CD8-positive, alpha-beta memory T cell (primary cell): Measurements from ENCODE around the gene TRPM6. TPM values are rescaled to one million over a fixed set of nuclear protein-coding genes. Genes with fewer than 3 reads are reported as not detected.
"Not testable (repeated sequence)": the region's sequence is repeated elsewhere in the genome, so short reads cannot be mapped to it uniquely, and the experiment has no call there.

Experiments used
- CTCF ChIA-PET: fragments of 350-600 bp; sonication (Branson Sonifier 250); formaldehyde crosslinking; loops from one replicate; lab custom pipeline; 2021; ENCODE audit warnings: antibody characterized with exemption; lab: Charles Lee
- POLR2A ChIA-PET: fragments of 350-600 bp; sonication (Branson Sonifier 250); formaldehyde crosslinking; loops from one replicate; lab custom pipeline; 2021; ENCODE audit warnings: antibody characterized with exemption; lab: Charles Lee
- DNase-seq, 5 donors: peaks; one replicate each; pipeline versions ENCODE4 v3.0.0 to v3.0.0-alpha.2; 2020 to 2022; ENCODE audit warnings: mixed read lengths in 1 of 5
- H3K27ac ChIP-seq: one replicate; pipeline ENCODE4 v1.7.0; 2013; ENCODE audit warnings: low read depth, mild to moderate bottlenecking, low read length, moderate library complexity
- H3K27me3 ChIP-seq: 2 replicates; pipeline ENCODE4 v1.7.0; 2013; ENCODE audit warnings: low read length, mild to moderate bottlenecking; ENCODE audit not compliant: insufficient read depth, poor library complexity, severe bottlenecking
- H3K36me3 ChIP-seq: 2 replicates; pipeline ENCODE4 v1.7.0; 2013; ENCODE audit warnings: mild to moderate bottlenecking, low read length, moderate library complexity; ENCODE audit not compliant: insufficient read depth
- H3K4me1 ChIP-seq: 2 replicates; pipeline ENCODE4 v1.7.0; 2013; ENCODE audit warnings: mild to moderate bottlenecking, low read length, moderate library complexity; ENCODE audit not compliant: insufficient read depth
- H3K4me3 ChIP-seq: 2 replicates; pipeline ENCODE4 v1.7.0; 2013; ENCODE audit warnings: mild to moderate bottlenecking, low read length
- H3K9me3 ChIP-seq: 2 replicates; pipeline ENCODE4 v1.7.0; 2013; ENCODE audit warnings: mild to moderate bottlenecking, low read length
- H3K27ac Mint-ChIP-seq, 8 donors: one replicate each; pipeline ENCODE4 v1.8.0; 2020 to 2021; ENCODE audit warnings: mixed read lengths in 8 of 8, mild to moderate bottlenecking in 6 of 8, inconsistent platforms in 3 of 8, moderate library complexity in 3 of 8
- H3K27me3 Mint-ChIP-seq, 2 donors: one replicate each; pipeline ENCODE4 v1.8.0; 2020 to 2021; ENCODE audit warnings: mixed read lengths in 2 of 2, mild to moderate bottlenecking in 1 of 2, moderate library complexity in 1 of 2
- H3K36me3 Mint-ChIP-seq, 3 donors: one replicate each; pipeline ENCODE4 v1.8.0; 2020 to 2021; ENCODE audit warnings: mixed read lengths in 3 of 3, inconsistent platforms in 1 of 3, mild to moderate bottlenecking in 1 of 3
- H3K4me1 Mint-ChIP-seq, 3 donors: one replicate each; pipeline ENCODE4 v1.8.0; 2020 to 2021; ENCODE audit warnings: mixed read lengths in 3 of 3, inconsistent platforms in 1 of 3, mild to moderate bottlenecking in 1 of 3
- H3K4me3 Mint-ChIP-seq, 7 donors: one replicate each; pipeline ENCODE4 v1.8.0; 2020 to 2021; ENCODE audit warnings: mixed read lengths in 7 of 7, mild to moderate bottlenecking in 6 of 7, moderate library complexity in 4 of 7, inconsistent platforms in 2 of 7
- H3K9me3 Mint-ChIP-seq, 5 donors: one replicate each; pipeline ENCODE4 v1.8.0; 2020 to 2022; ENCODE audit warnings: mixed read lengths in 5 of 5, mild to moderate bottlenecking in 3 of 5, moderate library complexity in 2 of 5, inconsistent platforms in 1 of 5
- polyA plus RNA-seq: library from polyadenylated mRNA; unstranded; fragments of 300-500 nt; fragmentation: Illumina TruSeq; gene quantifications from one replicate; pipeline ENCODE4 v1.2.3, GENCODE V29; 2021
- total RNA-seq, 2 experiments: library from RNA; stranded (reverse); gene quantifications; one replicate each; pipeline ENCODE4 v1.2.3, GENCODE V29; 2021

Gene TRPM6
- total and polyA plus RNA-seq, 3 experiments from 2014 or later: not detected

DNA sequence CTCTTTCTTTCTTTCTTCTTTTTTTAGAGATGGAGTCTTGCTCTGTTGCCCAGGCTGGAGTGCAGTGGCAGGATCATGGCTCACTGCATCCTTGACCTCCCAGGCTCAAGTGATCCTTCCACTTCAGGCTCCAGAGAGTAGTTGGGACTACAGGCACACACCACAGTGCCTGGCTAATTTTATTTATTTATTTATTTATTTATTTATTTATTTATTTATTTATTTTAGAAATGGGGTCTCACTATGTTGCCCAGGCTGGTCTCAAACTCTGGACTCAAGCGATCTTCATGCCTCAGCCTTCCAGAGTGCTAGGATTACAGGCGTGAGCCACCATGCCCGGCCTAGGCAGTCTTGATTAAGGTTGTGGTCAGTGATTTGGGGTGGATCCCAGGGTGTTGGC is 728 bp upstream of the TRPM6 start:
- H3K9me3 ChIP-seq, DNase-seq, H3K27ac ChIP-seq, POLR2A ChIA-PET, CTCF ChIA-PET, H3K36me3 Mint-ChIP-seq, H3K4me3 ChIP-seq, H3K27ac Mint-ChIP-seq, H3K36me3 ChIP-seq, H3K9me3 Mint-ChIP-seq, H3K4me1 ChIP-seq: not testable (repeated sequence)
- Mint-ChIP-seq H3K27me3 (peaks cover 22 to 56% of the 10 kb centered on the region in 2 donors), H3K4me1 (peaks cover 10 to 20% (median 17%) of the 10 kb centered on the region in 3 donors), H3K4me3 (peak overlapping the region in 2 of 7 donors; percentile 9 to 53)
- peaks cover 13% of the 10 kb centered on the region for H3K27me3 ChIP-seq

DNA sequence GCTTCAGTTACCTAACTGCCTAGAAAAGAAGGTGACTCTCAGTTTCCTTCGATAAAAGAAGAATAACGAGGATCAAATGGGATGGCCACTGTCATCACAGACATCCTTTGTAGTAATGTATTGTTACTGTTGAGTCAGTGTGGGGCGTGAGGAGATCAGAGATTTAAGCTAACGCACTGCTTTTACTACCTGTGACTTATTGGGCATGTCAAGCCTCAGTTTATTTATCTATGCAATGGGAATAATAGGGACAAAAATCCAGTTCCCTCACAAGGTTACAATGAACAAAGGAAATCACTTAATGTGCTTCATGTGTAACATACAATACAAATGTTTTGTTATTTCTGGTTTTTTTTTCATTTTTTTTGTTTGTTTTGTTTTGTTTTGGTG is 255 bp upstream of the TRPM6 start:
- Mint-ChIP-seq H3K36me3 (peaks cover 0 to 10% (median 0%) of the 10 kb centered on the region in 3 donors), H3K4me3 (peak overlapping the region; percentile 2 to 87 (median 82)), H3K9me3 (peaks cover 3 to 7% (median 6%) of the 10 kb centered on the region in 5 donors), H3K27ac (no peak overlapping the region), H3K27me3 (peaks cover 25 to 58% of the 10 kb centered on the region in 2 donors), H3K4me1 (peaks cover 10 to 20% (median 17%) of the 10 kb centered on the region in 3 donors)
- Histone ChIP-seq H3K36me3 (no peaks in the 10 kb centered on the region), H3K27ac (no peak overlapping the region), H3K27me3 (peaks cover 13% of the 10 kb centered on the region), H3K4me1 (peaks cover 7% of the 10 kb centered on the region), H3K4me3 (no peak overlapping the region), H3K9me3 (no peaks in the 10 kb centered on the region)
- ChIA-PET POLR2A (no interaction called here), CTCF (no interaction called here)
- no peak for DNase-seq

GRCh38 chr9:74876382-74876949 is 11.3 kb downstream of the TRPM6 start:
- no peak overlapping the region for H3K4me3 Mint-ChIP-seq
- no peak overlapping the region for H3K4me3 ChIP-seq
- H3K4me1 Mint-ChIP-seq: peaks cover 0 to 9% (median 0%) of the 10 kb centered on the region in 3 donors
- no peak overlapping the region for H3K27ac ChIP-seq
- H3K27me3 Mint-ChIP-seq: peaks cover 5 to 28% of the 10 kb centered on the region in 2 donors
- peaks cover 0 to 15% (median 0%) of the 10 kb centered on the region in 3 donors for H3K36me3 Mint-ChIP-seq
- no peak for DNase-seq
- peaks cover 12 to 31% (median 24%) of the 10 kb centered on the region in 5 donors for H3K9me3 Mint-ChIP-seq
- CTCF ChIA-PET: no interaction called here
- no peaks in the 10 kb centered on the region for H3K36me3 ChIP-seq
- POLR2A ChIA-PET: no interaction called here
- H3K27ac Mint-ChIP-seq: no peak overlapping the region
- no peaks in the 10 kb centered on the region for H3K27me3 ChIP-seq
- H3K4me1 ChIP-seq: no peaks in the 10 kb centered on the region
- H3K9me3 ChIP-seq: peaks cover 17% of the 10 kb centered on the region

DNA sequence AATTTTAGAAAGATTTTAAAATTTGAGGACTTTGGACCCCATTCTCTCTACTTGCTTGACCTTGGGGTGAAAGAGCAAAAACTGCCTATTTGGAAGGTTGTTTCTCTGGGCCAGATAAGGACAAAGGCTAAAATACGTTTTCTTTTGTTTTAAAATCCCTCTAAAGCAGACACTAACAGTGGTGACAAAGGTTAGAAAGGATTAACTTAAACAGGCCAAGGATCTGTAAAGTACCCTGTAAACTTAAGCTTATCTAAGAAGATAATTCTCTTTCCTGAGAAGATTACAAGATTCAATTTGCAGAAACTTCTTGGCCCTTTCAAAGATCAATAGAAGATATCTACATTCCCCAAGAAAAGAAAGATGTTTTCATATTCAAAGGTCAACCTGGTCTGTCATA is 12.1 kb downstream of the TRPM6 start:
- Histone ChIP-seq H3K4me1 (no peaks in the 10 kb centered on the region), H3K27ac (no peak overlapping the region), H3K4me3 (no peak overlapping the region), H3K9me3 (peaks cover 17% of the 10 kb centered on the region), H3K36me3 (no peaks in the 10 kb centered on the region), H3K27me3 (no peaks in the 10 kb centered on the region)
- CTCF ChIA-PET: no interaction called here
- Mint-ChIP-seq H3K9me3 (peaks cover 12 to 28% (median 22%) of the 10 kb centered on the region in 5 donors), H3K36me3 (peaks cover 0 to 14% (median 0%) of the 10 kb centered on the region in 3 donors), H3K4me1 (peaks cover 0 to 9% (median 0%) of the 10 kb centered on the region in 3 donors), H3K27ac (no peak overlapping the region), H3K27me3 (peaks cover 5 to 21% of the 10 kb centered on the region in 2 donors), H3K4me3 (no peak overlapping the region)
- POLR2A ChIA-PET: no interaction called here
- DNase-seq: no peak

DNA sequence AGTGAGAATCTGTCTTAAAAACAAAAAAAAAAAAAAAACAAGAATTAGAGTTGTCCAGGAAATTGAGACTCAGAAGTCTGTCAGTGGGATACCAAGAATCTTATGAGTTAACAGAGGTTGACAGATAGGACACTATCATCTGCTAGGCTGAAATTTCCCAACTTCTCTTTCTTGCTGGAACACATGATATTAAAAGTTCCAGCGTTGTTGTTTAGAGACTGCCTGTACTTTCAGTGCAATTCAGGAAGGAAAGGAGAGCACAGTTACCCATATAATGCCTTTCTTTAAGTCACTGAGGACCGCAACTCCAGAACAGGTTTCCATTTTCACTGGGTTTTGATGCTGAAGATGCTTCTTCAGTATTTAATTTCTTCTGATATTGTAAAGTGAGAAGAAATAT is 13.5 kb downstream of the TRPM6 start:
- CTCF ChIA-PET: no interaction called here
- Histone ChIP-seq H3K4me1 (no peaks in the 10 kb centered on the region), H3K27me3 (no peaks in the 10 kb centered on the region), H3K36me3 (no peaks in the 10 kb centered on the region), H3K4me3 (no peak overlapping the region), H3K27ac (no peak overlapping the region), H3K9me3 (peaks cover 9% of the 10 kb centered on the region)
- Mint-ChIP-seq H3K4me3 (no peak overlapping the region), H3K9me3 (peaks cover 6 to 15% (median 10%) of the 10 kb centered on the region in 5 donors), H3K27ac (no peak overlapping the region), H3K36me3 (peaks cover 0 to 5% (median 0%) of the 10 kb centered on the region in 3 donors), H3K27me3 (peaks cover 2 to 17% of the 10 kb centered on the region in 2 donors), H3K4me1 (no peaks in the 10 kb centered on the region)
- DNase-seq: no peak
- POLR2A ChIA-PET: no interaction called here

GRCh38 chr9:74872619-74873233 is 15.0 kb downstream of the TRPM6 start:
- DNase-seq: no peak
- H3K9me3 ChIP-seq: no peaks in the 10 kb centered on the region
- CTCF ChIA-PET: no interaction called here
- H3K36me3 Mint-ChIP-seq: no peaks in the 10 kb centered on the region
- no peak overlapping the region for H3K27ac ChIP-seq
- H3K4me3 ChIP-seq: no peak overlapping the region
- H3K27ac Mint-ChIP-seq: no peak overlapping the region
- H3K4me1 Mint-ChIP-seq: no peaks in the 10 kb centered on the region
- H3K4me3 Mint-ChIP-seq: no peak overlapping the region
- peaks cover 2 to 21% of the 10 kb centered on the region in 2 donors for H3K27me3 Mint-ChIP-seq
- H3K36me3 ChIP-seq: no peaks in the 10 kb centered on the region
- H3K9me3 Mint-ChIP-seq: peaks cover 0 to 7% (median 3%) of the 10 kb centered on the region in 5 donors
- no peaks in the 10 kb centered on the region for H3K4me1 ChIP-seq
- H3K27me3 ChIP-seq: no peaks in the 10 kb centered on the region
- POLR2A ChIA-PET: no interaction called here

DNA sequence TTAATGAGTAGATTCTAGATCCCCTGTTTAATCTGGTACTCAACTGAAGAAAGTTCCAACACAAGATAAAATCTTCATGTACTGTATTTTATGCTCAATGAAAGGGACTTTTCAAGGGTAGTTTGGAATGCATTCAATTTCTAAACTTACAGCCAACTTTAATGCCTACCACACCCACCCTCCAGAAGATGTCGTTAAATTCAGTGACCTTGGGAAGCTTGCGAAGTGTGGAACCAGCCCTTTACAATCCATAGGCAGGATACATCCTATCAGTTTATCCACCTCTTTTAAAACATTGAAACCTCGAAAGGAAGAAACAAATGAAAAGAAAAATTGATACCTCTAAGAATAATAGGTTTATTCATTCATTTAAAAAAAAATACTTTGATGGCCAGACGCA is 20.2 kb downstream of the TRPM6 start:
- H3K4me3 ChIP-seq: no peak overlapping the region
- Mint-ChIP-seq H3K27me3 (peaks cover 2 to 9% of the 10 kb centered on the region in 2 donors), H3K27ac (no peak overlapping the region), H3K9me3 (no peaks in the 10 kb centered on the region), H3K4me1 (no peaks in the 10 kb centered on the region), H3K36me3 (no peaks in the 10 kb centered on the region), H3K4me3 (no peak overlapping the region)
- POLR2A ChIA-PET: no interaction called here
- no peak for DNase-seq
- H3K27me3 ChIP-seq: no peaks in the 10 kb centered on the region
- H3K9me3 ChIP-seq: no peaks in the 10 kb centered on the region
- H3K27ac ChIP-seq: no peak overlapping the region
- CTCF ChIA-PET: no interaction called here
- H3K36me3 ChIP-seq: no peaks in the 10 kb centered on the region
- H3K4me1 ChIP-seq: no peaks in the 10 kb centered on the region

GRCh38 chr9:74865177-74865576 is 22.5 kb downstream of the TRPM6 start:
- Histone ChIP-seq H3K27me3 (no peaks in the 10 kb centered on the region), H3K36me3 (no peaks in the 10 kb centered on the region), H3K4me3 (no peak overlapping the region), H3K4me1 (no peaks in the 10 kb centered on the region), H3K9me3 (no peaks in the 10 kb centered on the region), H3K27ac (no peak overlapping the region)
- Mint-ChIP-seq H3K4me1 (no peaks in the 10 kb centered on the region), H3K27me3 (peaks cover under 1 to 8% of the 10 kb centered on the region in 2 donors), H3K4me3 (no peak overlapping the region), H3K27ac (no peak overlapping the region), H3K36me3 (no peaks in the 10 kb centered on the region), H3K9me3 (no peaks in the 10 kb centered on the region)
- ChIA-PET CTCF (no interaction called here), POLR2A (no interaction called here)
- DNase-seq: no peak
